Neural cell (in vitro differentiated cells): ENCODE measurements around the gene EPN1. TPM values are rescaled to one million over a fixed set of nuclear protein-coding genes. Genes with fewer than 3 reads are reported as not detected.

ENCODE experiments used
- H2AFZ ChIP-seq: fragments of 200-600, 300-800 bp; sonication (generic), shearing (Covaris generic); 2 replicates; pipeline ENCODE4 v1.6.0; 2014; ENCODE audit warnings: low read depth, mild to moderate bottlenecking, antibody characterized with exemption, low read length, moderate library complexity
- H3F3A ChIP-seq: fragments of 200-600 bp; shearing (Covaris generic); 2 replicates; pipeline ENCODE4 v1.6.1; 2016; ENCODE audit warnings: mild to moderate bottlenecking, moderate library complexity, mixed read lengths, antibody characterized with exemption, low read length; ENCODE audit not compliant: insufficient read depth, poor library complexity, severe bottlenecking
- H3K27ac ChIP-seq: fragments of 200-600, 300-800 bp; sonication (generic), shearing (Covaris generic); 2 replicates; pipeline ENCODE4 v1.5.1; 2014; ENCODE audit warnings: mild to moderate bottlenecking, low read length, moderate library complexity
- H3K27me3 ChIP-seq: fragments of 300-800, 200-600 bp; sonication (generic), shearing (Covaris generic); 2 replicates; pipeline ENCODE4 v1.6.0; 2014; ENCODE audit warnings: mild to moderate bottlenecking, low read depth, low read length, moderate library complexity; ENCODE audit not compliant: insufficient read depth
- H3K36me3 ChIP-seq: fragments of 300-800, 200-600 bp; sonication (generic), shearing (Covaris generic); 2 replicates; pipeline ENCODE4 v1.5.1; 2014; ENCODE audit warnings: mild to moderate bottlenecking, antibody characterized with exemption, low read length, moderate library complexity; ENCODE audit not compliant: insufficient read depth
- H3K4me2 ChIP-seq: fragments of 300-800, 200-600 bp; sonication (generic), shearing (Covaris generic); 2 replicates; pipeline ENCODE4 v1.6.0; 2014; ENCODE audit warnings: mild to moderate bottlenecking, low read length
- H3K4me3 ChIP-seq: fragments of 300-800, 200-600 bp; sonication (generic), shearing (Covaris generic); 2 replicates; pipeline ENCODE4 v1.5.1; 2014; ENCODE audit warnings: mild to moderate bottlenecking, low read length, moderate library complexity
- H3K79me2 ChIP-seq: fragments of 200-600 bp; shearing (Covaris generic); replicated peaks from 2 replicates; pipeline ENCODE4 v1.6.0; 2014; ENCODE audit warnings: mild to moderate bottlenecking, low read length, moderate library complexity; ENCODE audit not compliant: insufficient read depth
- H3K9ac ChIP-seq: fragments of 300-800, 200-600 bp; sonication (generic), shearing (Covaris generic); 2 replicates; pipeline ENCODE4 v1.6.1; 2016; ENCODE audit warnings: mild to moderate bottlenecking, low read length, mixed read lengths
- H3K9me2 ChIP-seq: fragments of 200-600 bp; shearing (Covaris generic); 2 replicates; pipeline ENCODE4 v1.6.1; 2016; ENCODE audit warnings: mild to moderate bottlenecking, low read length, mixed read lengths; ENCODE audit not compliant: insufficient read depth
- H3K9me3 ChIP-seq: fragments of 200-600, 300-800 bp; sonication (generic), shearing (Covaris generic); 2 replicates; pipeline ENCODE4 v1.6.1; 2016; ENCODE audit warnings: mild to moderate bottlenecking, mixed run types, low read length, moderate library complexity, mixed read lengths
- H4K20me1 ChIP-seq: fragments of 200-600 bp; shearing (Covaris generic); 2 replicates; pipeline ENCODE4 v1.6.1; 2016; ENCODE audit warnings: mild to moderate bottlenecking, mixed run types; ENCODE audit not compliant: insufficient read depth
- EP300 ChIP-seq: fragments of 450-650 bp; conservative IDR thresholded peaks from 2 replicates; pipeline ENCODE4 v1.6.1; 2014; ENCODE audit warnings: antibody characterized with exemption, mild to moderate bottlenecking, moderate library complexity; ENCODE audit not compliant: poor library complexity, severe bottlenecking
- EZH2 ChIP-seq: fragments of 200-600, 300-800 bp; shearing (Covaris generic), sonication (generic); IDR thresholded peaks from 2 replicates; pipeline ENCODE4 v1.6.1; 2014; ENCODE audit warnings: antibody characterized with exemption, low read length, borderline replicate concordance, mild to moderate bottlenecking; ENCODE audit not compliant: insufficient read depth, poor library complexity, severe bottlenecking
- MXI1 ChIP-seq: fragments of 450-650 bp; conservative IDR thresholded peaks from 2 replicates; pipeline ENCODE4 v1.6.1; 2014; ENCODE audit warnings: antibody characterized with exemption, mild to moderate bottlenecking; ENCODE audit not compliant: poor library complexity, severe bottlenecking
- POLR2AphosphoS5 ChIP-seq: IDR thresholded peaks from 2 replicates; pipeline ENCODE4 v1.6.1; 2012
- RAD21 ChIP-seq: fragments of 450-650 bp; conservative IDR thresholded peaks from 2 replicates; pipeline ENCODE4 v1.6.1; 2014; ENCODE audit warnings: antibody characterized with exemption, mild to moderate bottlenecking, moderate library complexity
- SMC3 ChIP-seq: fragments of 450-650 bp; conservative IDR thresholded peaks from 2 replicates; pipeline ENCODE4 v1.6.1; 2014; ENCODE audit warnings: antibody characterized with exemption, mild to moderate bottlenecking, moderate library complexity; ENCODE audit not compliant: poor library complexity
- TAF1 ChIP-seq: IDR thresholded peaks from 2 replicates; pipeline ENCODE4 v1.6.1; 2012; ENCODE audit warnings: low read depth
- polyA plus RNA-seq: library from polyadenylated mRNA; depleted of rRNA; stranded (reverse); fragments of >200 nt; gene quantifications from 2 replicates; pipeline ENCODE4 v1.2.3, GENCODE V29; 2014
- TF ChIP-seq, protein P1 (sequence below): fragments of 450-650 bp; IDR thresholded peaks from 2 replicates; pipeline ENCODE4 v1.5.1; 2014; ENCODE audit warnings: antibody characterized with exemption, mild to moderate bottlenecking, moderate library complexity; ENCODE audit not compliant: poor library complexity, severe bottlenecking
- TF ChIP-seq, protein P2 (sequence below): IDR thresholded peaks from 2 replicates; pipeline ENCODE4 v1.6.1; 2012; ENCODE audit warnings: borderline replicate concordance

The EPN1 gene
- polyA plus RNA-seq, 1 donor from 2014 or later = 21.0 TPM

DNA sequence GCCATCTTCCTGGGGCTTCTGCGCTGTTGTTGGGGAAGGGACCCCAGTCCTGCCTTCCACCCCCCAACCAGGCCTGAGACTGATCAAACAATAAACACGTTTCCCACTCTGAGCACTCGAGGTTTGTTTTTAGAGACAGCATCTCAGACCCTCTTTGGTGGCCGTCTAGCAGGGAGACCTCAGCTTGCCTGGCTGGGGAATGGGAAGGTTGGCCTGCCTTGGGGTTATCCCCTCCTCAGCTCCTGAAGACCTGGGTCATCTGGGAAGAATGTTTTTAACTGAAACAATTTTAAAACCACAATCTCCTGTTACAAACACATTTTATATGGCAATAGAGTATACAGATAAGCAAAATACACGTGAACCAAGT lies 29.5 kb upstream of the EPN1 start:
- no peak overlapping the region for H3K4me2 ChIP-seq
- no peaks in the 10 kb centered on the region for H3K27me3 ChIP-seq
- no peak for TF ChIP-seq POLR2AphosphoS5
- TF ChIP-seq EP300 = no peak
- no peak for TF ChIP-seq MXI1
- no peak for TF ChIP-seq RAD21
- TF ChIP-seq, protein P1, sequence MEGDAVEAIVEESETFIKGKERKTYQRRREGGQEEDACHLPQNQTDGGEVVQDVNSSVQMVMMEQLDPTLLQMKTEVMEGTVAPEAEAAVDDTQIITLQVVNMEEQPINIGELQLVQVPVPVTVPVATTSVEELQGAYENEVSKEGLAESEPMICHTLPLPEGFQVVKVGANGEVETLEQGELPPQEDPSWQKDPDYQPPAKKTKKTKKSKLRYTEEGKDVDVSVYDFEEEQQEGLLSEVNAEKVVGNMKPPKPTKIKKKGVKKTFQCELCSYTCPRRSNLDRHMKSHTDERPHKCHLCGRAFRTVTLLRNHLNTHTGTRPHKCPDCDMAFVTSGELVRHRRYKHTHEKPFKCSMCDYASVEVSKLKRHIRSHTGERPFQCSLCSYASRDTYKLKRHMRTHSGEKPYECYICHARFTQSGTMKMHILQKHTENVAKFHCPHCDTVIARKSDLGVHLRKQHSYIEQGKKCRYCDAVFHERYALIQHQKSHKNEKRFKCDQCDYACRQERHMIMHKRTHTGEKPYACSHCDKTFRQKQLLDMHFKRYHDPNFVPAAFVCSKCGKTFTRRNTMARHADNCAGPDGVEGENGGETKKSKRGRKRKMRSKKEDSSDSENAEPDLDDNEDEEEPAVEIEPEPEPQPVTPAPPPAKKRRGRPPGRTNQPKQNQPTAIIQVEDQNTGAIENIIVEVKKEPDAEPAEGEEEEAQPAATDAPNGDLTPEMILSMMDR = no peak
- TF ChIP-seq, protein P2, sequence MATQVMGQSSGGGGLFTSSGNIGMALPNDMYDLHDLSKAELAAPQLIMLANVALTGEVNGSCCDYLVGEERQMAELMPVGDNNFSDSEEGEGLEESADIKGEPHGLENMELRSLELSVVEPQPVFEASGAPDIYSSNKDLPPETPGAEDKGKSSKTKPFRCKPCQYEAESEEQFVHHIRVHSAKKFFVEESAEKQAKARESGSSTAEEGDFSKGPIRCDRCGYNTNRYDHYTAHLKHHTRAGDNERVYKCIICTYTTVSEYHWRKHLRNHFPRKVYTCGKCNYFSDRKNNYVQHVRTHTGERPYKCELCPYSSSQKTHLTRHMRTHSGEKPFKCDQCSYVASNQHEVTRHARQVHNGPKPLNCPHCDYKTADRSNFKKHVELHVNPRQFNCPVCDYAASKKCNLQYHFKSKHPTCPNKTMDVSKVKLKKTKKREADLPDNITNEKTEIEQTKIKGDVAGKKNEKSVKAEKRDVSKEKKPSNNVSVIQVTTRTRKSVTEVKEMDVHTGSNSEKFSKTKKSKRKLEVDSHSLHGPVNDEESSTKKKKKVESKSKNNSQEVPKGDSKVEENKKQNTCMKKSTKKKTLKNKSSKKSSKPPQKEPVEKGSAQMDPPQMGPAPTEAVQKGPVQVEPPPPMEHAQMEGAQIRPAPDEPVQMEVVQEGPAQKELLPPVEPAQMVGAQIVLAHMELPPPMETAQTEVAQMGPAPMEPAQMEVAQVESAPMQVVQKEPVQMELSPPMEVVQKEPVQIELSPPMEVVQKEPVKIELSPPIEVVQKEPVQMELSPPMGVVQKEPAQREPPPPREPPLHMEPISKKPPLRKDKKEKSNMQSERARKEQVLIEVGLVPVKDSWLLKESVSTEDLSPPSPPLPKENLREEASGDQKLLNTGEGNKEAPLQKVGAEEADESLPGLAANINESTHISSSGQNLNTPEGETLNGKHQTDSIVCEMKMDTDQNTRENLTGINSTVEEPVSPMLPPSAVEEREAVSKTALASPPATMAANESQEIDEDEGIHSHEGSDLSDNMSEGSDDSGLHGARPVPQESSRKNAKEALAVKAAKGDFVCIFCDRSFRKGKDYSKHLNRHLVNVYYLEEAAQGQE = no peak
- no peak for TF ChIP-seq EZH2
- TF ChIP-seq SMC3 = no peak
- no peak for TF ChIP-seq TAF1
- H3K27ac ChIP-seq = no peak overlapping the region
- peaks cover 28% of the 10 kb centered on the region for H3K79me2 ChIP-seq
- no peaks in the 10 kb centered on the region for H3K9me2 ChIP-seq
- H2AFZ ChIP-seq = no peak overlapping the region
- H3K4me3 ChIP-seq = no peak overlapping the region
- no peaks in the 10 kb centered on the region for H3F3A ChIP-seq
- no peak overlapping the region for H3K9ac ChIP-seq
- H3K36me3 ChIP-seq = no peaks in the 10 kb centered on the region
- no peaks in the 10 kb centered on the region for H4K20me1 ChIP-seq
- H3K9me3 ChIP-seq = no peaks in the 10 kb centered on the region

DNA sequence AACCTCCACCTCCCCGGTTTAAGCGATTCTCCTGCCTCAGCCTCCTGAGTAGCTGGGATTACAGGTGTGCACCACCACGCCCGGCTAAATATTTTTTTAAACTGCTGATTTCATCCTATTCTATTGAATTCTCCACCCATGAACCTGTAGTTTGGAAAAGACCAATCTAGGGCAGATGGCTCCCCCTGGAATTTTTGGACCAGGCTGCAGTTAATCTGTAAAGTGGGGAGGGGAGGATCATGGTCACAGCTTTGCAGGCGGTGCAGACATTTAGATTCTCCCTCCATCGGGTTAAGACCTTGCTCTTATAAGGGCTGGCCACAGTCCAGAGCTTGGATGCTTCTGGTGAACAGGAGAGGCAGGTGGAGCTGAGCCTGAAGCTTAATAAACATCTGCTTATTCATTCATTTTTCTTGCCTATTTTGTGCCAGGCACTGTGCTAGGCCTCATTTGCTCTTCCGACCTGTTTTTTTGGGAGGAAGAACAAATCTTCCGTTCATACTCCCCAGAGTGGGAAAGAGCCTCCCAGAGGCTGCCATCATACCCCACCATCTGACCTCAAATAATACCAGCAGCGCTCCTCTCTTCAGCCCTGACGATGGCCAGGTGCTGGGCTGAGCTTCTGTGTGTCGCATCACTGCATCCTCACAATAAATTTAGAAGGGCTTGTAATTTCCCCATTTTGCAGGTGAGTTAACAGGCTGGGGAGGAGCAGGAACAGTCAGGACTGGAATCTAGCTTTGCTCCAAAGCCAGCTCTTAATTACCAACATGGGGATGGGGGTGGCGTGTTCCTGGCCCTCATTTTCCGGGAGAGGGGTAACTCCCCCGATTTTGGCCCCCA lies 27.9 kb upstream of the EPN1 start:
- Histone ChIP-seq H3F3A (no peaks in the 10 kb centered on the region), H3K4me3 (peak overlapping the region; percentile 94), H3K4me2 (peak overlapping the region; percentile 75), H4K20me1 (no peaks in the 10 kb centered on the region), H3K9me2 (no peaks in the 10 kb centered on the region), H3K27ac (peak overlapping the region; percentile 76), H3K27me3 (no peaks in the 10 kb centered on the region), H2AFZ (no peak overlapping the region), H3K9me3 (no peaks in the 10 kb centered on the region), H3K79me2 (peaks cover 21% of the 10 kb centered on the region), H3K36me3 (no peaks in the 10 kb centered on the region), H3K9ac (peak overlapping the region; percentile 89)
- no peak for TF ChIP-seq EP300
- TF ChIP-seq, protein P2 = no peak
- no peak for TF ChIP-seq RAD21
- no peak for TF ChIP-seq SMC3
- no peak for TF ChIP-seq EZH2
- no peak for TF ChIP-seq MXI1
- no peak for TF ChIP-seq POLR2AphosphoS5
- no peak for TF ChIP-seq TAF1
